HG03064 (cell line): ENCODE results near the gene GABRB2.
"Not testable (repeated sequence)": the region's sequence is repeated elsewhere in the genome, so short reads cannot be mapped to it uniquely, and the experiment has no call there.

Experiments
- ATAC-seq: cut with Tn5 transposase; IDR thresholded peaks from one replicate; pipeline ENCODE4 v1.9.1; 2021; ENCODE audit warnings: low read depth; ENCODE audit not compliant: unreplicated experiment

The GABRB2 gene

DNA sequence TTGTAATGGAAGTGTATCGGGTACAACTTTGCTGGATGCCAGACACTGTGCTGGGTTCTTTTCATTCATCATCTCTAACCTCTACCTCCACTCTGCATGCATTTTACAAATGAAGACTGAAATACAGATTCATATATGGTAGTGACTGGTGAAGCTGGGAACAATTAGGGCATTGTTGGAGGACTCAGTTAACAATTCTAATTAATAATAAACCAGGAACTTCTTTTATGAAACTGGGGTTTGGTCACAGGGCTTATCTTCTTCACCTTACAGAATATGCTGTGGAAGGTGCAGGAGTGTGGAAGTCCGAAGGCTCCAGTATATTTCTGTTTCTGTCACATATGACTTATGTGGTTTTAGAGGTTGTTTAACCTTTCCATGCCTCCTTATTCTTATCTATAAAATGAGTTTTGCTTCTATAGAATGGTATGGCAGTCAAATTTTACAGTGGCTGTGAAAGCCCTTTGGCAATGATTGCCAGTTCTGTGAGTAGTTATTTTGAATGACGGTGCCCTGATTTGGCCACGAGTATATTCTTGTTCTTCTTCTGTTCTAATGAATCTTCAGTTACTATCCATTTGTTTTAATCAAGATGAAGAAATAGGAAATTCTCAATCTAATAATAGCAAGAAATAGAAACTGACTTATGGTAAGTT, 284.7 kb downstream of the GABRB2 start:
- no peak for ATAC-seq

DNA sequence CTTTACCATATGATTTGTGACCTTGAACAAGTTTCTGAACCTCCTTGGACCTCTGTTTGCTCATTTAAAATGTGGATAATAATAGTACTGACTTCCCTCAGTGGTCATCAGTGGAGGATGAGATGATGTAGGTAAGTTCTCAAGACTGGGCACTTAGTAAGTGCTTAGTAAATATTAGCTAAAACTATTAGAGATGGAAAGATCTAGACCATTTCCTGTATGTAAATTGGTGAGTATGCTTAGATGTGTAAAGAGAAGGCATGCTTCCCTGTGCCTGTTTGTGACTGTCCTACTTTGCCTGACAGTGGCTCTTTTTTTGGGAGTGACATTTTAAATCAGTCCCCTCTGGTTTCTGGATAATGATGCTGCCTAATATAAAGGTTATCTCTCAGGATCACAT, 288.1 kb downstream of the GABRB2 start:
- no peak for ATAC-seq

DNA sequence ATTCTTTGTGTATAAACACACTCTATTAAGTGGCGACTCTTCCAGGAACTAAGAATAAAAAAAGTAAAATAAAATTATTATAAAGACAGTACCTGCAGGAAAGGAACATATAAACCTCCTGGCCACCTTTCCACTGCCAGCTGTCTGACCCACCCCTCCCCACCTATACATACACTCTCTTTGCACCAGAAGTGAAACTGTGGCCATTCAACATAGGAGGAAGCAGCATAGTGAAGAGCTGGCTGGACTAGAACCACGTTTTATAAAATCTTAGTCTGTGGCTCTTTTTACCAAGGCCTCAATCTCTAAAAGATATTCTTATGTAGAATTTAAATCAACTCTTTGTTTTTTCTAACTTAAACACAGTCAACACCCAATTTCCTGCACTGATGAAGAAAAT, 289.6 kb downstream of the GABRB2 start:
- ATAC-seq, result no peak

DNA sequence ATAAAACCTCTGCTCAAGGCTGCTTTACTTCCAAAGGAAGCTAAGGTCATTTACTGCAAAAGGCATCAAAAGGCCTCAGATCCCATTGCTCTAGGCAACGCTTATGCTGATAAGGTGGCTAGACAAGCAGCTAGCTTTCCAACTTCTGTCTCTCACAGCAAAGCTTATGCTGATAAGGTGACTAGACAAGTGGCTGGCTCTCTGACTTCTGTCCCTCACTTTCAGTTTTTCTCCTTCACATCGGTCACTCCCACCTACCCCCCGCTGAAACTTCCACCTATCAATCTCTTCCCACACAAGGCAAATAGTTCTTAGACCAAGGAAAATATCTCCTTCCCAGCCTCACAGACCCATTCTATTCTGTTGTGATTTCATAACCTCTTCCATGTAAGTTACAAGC, 293.6 kb downstream of the GABRB2 start:
- not testable (repeated sequence) for ATAC-seq

DNA sequence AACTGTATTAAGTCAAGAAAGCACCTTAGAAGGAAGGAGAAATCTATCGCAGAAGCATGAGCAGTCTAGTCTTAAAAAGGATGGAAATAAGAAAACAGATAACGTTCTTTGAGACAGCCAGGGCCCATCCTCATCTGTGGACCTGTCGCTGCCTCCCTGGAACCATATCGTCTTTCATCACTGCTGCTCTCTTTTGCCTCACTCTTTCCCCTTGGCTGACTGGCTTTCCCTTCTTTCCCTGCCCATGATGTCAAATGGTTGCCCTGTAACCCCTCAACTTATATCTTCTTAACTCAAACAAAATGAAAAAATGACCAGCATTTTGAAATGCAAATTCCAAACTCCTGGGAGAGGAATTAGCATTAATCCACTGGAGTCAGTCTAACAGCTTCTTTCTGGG, 299.8 kb downstream of the GABRB2 start:
- ATAC-seq, result no peak

DNA sequence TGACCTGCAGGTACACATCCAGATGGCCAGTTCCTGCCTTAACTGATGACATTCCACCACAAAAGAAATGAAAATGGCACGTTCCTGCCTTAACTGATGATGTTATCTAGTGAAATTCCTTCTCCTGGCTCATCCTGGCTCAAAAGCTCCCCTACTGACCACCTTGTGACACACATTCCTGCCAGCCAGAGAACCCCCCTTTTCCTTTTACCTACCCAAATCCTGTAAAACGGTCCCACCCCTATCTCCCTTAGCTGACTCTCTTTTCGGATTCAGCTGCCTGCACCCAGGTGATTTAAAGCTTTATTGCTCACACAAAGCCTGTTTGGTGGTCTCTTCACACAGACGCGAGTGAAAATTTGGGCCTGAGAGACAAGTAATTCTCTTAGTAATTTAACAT, 300.7 kb downstream of the GABRB2 start:
- not testable (repeated sequence) for ATAC-seq
